HepG2 (cell line): Measurements from ENCODE around the gene CLEC9A.

Source experiments
- NFE2 ChIP-seq: sonication (generic); formaldehyde crosslinking; IDR thresholded peaks from 2 replicates; pipeline ENCODE4 v1.4.0; 2020; ENCODE audit warnings: missing genetic modification reagents
- SNAPC5 ChIP-seq: sonication (generic); formaldehyde crosslinking; IDR thresholded peaks from 2 replicates; pipeline ENCODE4 v1.8.1; 2023; ENCODE audit warnings: mild to moderate bottlenecking, missing genetic modification reagents, borderline replicate concordance
- ZBTB3 ChIP-seq: sonication (generic); formaldehyde crosslinking; IDR thresholded peaks from 2 replicates; pipeline ENCODE4 v1.4.0; 2020; ENCODE audit warnings: low read depth, mild to moderate bottlenecking, moderate library complexity, missing genetic modification reagents, borderline replicate concordance
- ZNF138 ChIP-seq: sonication (generic); formaldehyde crosslinking; IDR thresholded peaks from 2 replicates; pipeline ENCODE4 v1.5.0; 2020; ENCODE audit warnings: mild to moderate bottlenecking, low read depth, missing genetic modification reagents

GRCh38 chr12:10088031-10088430 is 57.5 kb downstream of the CLEC9A start:
- TF ChIP-seq NFE2 (CRISPR knock-in tag) (no peak), ZNF138 (no peak), SNAPC5 (CRISPR knock-in tag) (no peak), ZBTB3 (no peak)
